IMR-90 (cell line): ENCODE measurements around the gene TELO2. TPM values are rescaled to one million over a fixed set of nuclear protein-coding genes. Genes with fewer than 3 reads are reported as not detected.

Experiments
- ATAC-seq: fragments of 200-7000 bp; cut with Tn5 transposase; 2 replicates; pipeline ENCODE4 v1.9.1; 2020; ENCODE audit warnings: low read depth, mild to moderate bottlenecking, moderate library complexity
- BruUV-seq: library from RNA; stranded (reverse); fragments of 400-500 nt; replicated peaks from 2 replicates; lab custom pipeline; 2021; lab: Mats Ljungman, UMichigan
- CTCF ChIA-PET: fragments of 300-600 bp; formaldehyde crosslinking; extraction: SDS; loops from one replicate; lab custom pipeline; 2021; ENCODE audit warnings: antibody characterized with exemption; lab: Yijun Ruan, JAX
- POLR2A ChIA-PET: fragments of 300-600 bp; sonication (Branson Sonifier 250); formaldehyde crosslinking; loops from one replicate; lab custom pipeline; 2022; ENCODE audit warnings: antibody characterized with exemption; ENCODE audit not compliant: unreplicated experiment; lab: Charles Lee
- DNase-seq: peaks from one replicate; pipeline ENCODE4 v3.0.0; 2013
- H2AFZ ChIP-seq: replicated peaks from 2 replicates; pipeline ENCODE3; 2013; ENCODE audit warnings: low read length, mild to moderate bottlenecking; ENCODE audit not compliant: poor library complexity
- H2AK5ac ChIP-seq: 2 replicates; pipeline ENCODE4 v1.6.1; 2013; ENCODE audit warnings: low read depth, low read length, inconsistent platforms
- H2AK9ac ChIP-seq: replicated peaks from 2 replicates; pipeline ENCODE3; 2013; ENCODE audit warnings: mild to moderate bottlenecking, low read depth, low read length, moderate library complexity; ENCODE audit not compliant: poor library complexity
- H2BK120ac ChIP-seq: 2 replicates; pipeline ENCODE4 v1.6.1; 2013; ENCODE audit warnings: low read depth, low read length, inconsistent platforms
- H2BK15ac ChIP-seq: 3 replicates; pipeline ENCODE4 v1.6.1; 2013; ENCODE audit warnings: low read depth, low read length, inconsistent platforms
- H2BK20ac ChIP-seq: 2 replicates; pipeline ENCODE4 v1.6.1; 2013; ENCODE audit warnings: low read depth, mild to moderate bottlenecking, inconsistent platforms, low read length, moderate library complexity
- H2BK5ac ChIP-seq: 2 replicates; pipeline ENCODE4 v1.6.1; 2013; ENCODE audit warnings: mild to moderate bottlenecking, low read depth, low read length, inconsistent platforms; ENCODE audit not compliant: poor library complexity, severe bottlenecking
- H3K14ac ChIP-seq: replicated peaks from 2 replicates; pipeline ENCODE4 v1.6.1; 2013; ENCODE audit warnings: low read depth, low read length, inconsistent platforms
- H3K18ac ChIP-seq: 2 replicates; pipeline ENCODE4 v1.6.1; 2013; ENCODE audit warnings: low read depth, low read length, control low read depth
- H3K23ac ChIP-seq: 2 replicates; pipeline ENCODE4 v1.6.1; 2013; ENCODE audit warnings: low read depth, low read length, inconsistent platforms
- H3K27ac ChIP-seq: 2 replicates; pipeline ENCODE4 v1.5.1; 2013; ENCODE audit warnings: mild to moderate bottlenecking, control low read depth, low read length; ENCODE audit not compliant: insufficient read depth
- H3K27me3 ChIP-seq: 2 replicates; pipeline ENCODE4 v1.6.1; 2013; ENCODE audit warnings: low read length; ENCODE audit not compliant: control insufficient read depth, insufficient read depth
- H3K36me3 ChIP-seq: 2 replicates; pipeline ENCODE4 v1.6.1; 2013; ENCODE audit warnings: low read length, mixed read lengths; ENCODE audit not compliant: control insufficient read depth, insufficient read depth
- H3K4ac ChIP-seq: 2 replicates; pipeline ENCODE4 v1.6.1; 2013; ENCODE audit warnings: low read depth, low read length, inconsistent platforms
- H3K4me1 ChIP-seq: 2 replicates; pipeline ENCODE4 v1.6.1; 2013; ENCODE audit warnings: low read length, mixed read lengths; ENCODE audit not compliant: control insufficient read depth, insufficient read depth
- H3K4me2 ChIP-seq: 2 replicates; pipeline ENCODE4 v1.6.1; 2013; ENCODE audit warnings: low read depth, mild to moderate bottlenecking, control low read depth, low read length, moderate library complexity
- H3K4me3 ChIP-seq: 2 replicates; pipeline ENCODE4 v1.5.1; 2013; ENCODE audit warnings: low read depth, mild to moderate bottlenecking, control low read depth, low read length, moderate library complexity; ENCODE audit not compliant: insufficient read depth
- H3K56ac ChIP-seq: 2 replicates; pipeline ENCODE4 v1.6.1; 2013; ENCODE audit warnings: low read length, inconsistent platforms; ENCODE audit not compliant: insufficient read depth; ENCODE audit errors: extremely low read depth
- H3K79me1 ChIP-seq, 2 experiments: 2 replicates each; pipeline ENCODE4 v1.6.1; 2013; ENCODE audit warnings: low read length in 2 of 2, inconsistent platforms in 1 of 2, low read depth in 1 of 2
- H3K9ac ChIP-seq: 2 replicates; pipeline ENCODE4 v1.6.1; 2013; ENCODE audit warnings: low read depth, low read length, control low read depth
- H3K9me1 ChIP-seq: 2 replicates; pipeline ENCODE4 v1.6.1; 2013; ENCODE audit warnings: low read length, inconsistent platforms; ENCODE audit not compliant: insufficient read depth
- H3K9me3 ChIP-seq: 2 replicates; pipeline ENCODE4 v1.6.1; 2013; ENCODE audit warnings: low read length; ENCODE audit not compliant: control insufficient read depth, insufficient read depth
- H4K20me1 ChIP-seq: 2 replicates; pipeline ENCODE4 v1.6.1; 2013; ENCODE audit warnings: low read length, inconsistent platforms; ENCODE audit not compliant: insufficient read depth
- H4K5ac ChIP-seq: 2 replicates; pipeline ENCODE4 v1.6.1; 2013; ENCODE audit warnings: mild to moderate bottlenecking, low read depth, low read length, control low read depth
- H4K8ac ChIP-seq, 2 experiments: 2 replicates each; pipeline ENCODE4 v1.6.1; 2013; ENCODE audit warnings: low read depth in 2 of 2, low read length in 2 of 2, control low read depth in 1 of 2, inconsistent platforms in 1 of 2
- H4K91ac ChIP-seq: 2 replicates; pipeline ENCODE4 v1.6.1; 2013; ENCODE audit warnings: low read depth, low read length, inconsistent platforms; ENCODE audit not compliant: insufficient read depth
- BHLHE40 ChIP-seq: fragments of 150-350 bp; IDR thresholded peaks from 2 replicates; pipeline ENCODE4 v1.6.1; 2016; ENCODE audit warnings: mild to moderate bottlenecking, low read depth, low read length
- CEBPB ChIP-seq: IDR thresholded peaks from 2 replicates; pipeline ENCODE4 v1.6.1; 2012; ENCODE audit warnings: low read depth, low read length, improper control_type of control experiment
- CHD1 ChIP-seq: IDR thresholded peaks from 2 replicates; pipeline ENCODE4 v1.6.1; 2012; ENCODE audit warnings: low read depth, low read length, improper control_type of control experiment
- CTCF ChIP-seq: conservative IDR thresholded peaks from 2 replicates; pipeline ENCODE4 v1.5.1; 2012; ENCODE audit warnings: mild to moderate bottlenecking, low read depth, low read length, improper control_type of control experiment
- FOS ChIP-seq: fragments of 150-350 bp; IDR thresholded peaks from 2 replicates; pipeline ENCODE4 v1.6.1; 2016; ENCODE audit warnings: low read depth, low read length
- MAFK ChIP-seq: IDR thresholded peaks from 2 replicates; pipeline ENCODE4 v1.6.1; 2012; ENCODE audit warnings: low read depth, low read length, improper control_type of control experiment
- MAZ ChIP-seq: IDR thresholded peaks from 2 replicates; pipeline ENCODE4 v1.6.1; 2012; ENCODE audit warnings: low read depth, mild to moderate bottlenecking, low read length, improper control_type of control experiment, moderate library complexity, borderline replicate concordance
- MXI1 ChIP-seq: IDR thresholded peaks from 2 replicates; pipeline ENCODE4 v1.6.1; 2012; ENCODE audit warnings: low read depth, mild to moderate bottlenecking, low read length, moderate library complexity, borderline replicate concordance
- NFE2L2 ChIP-seq: fragments of 150-350 bp; IDR thresholded peaks from 2 replicates; pipeline ENCODE4 v1.6.1; 2016; ENCODE audit warnings: low read depth, mild to moderate bottlenecking, low read length
- POLR2A ChIP-seq: IDR thresholded peaks from 2 replicates; pipeline ENCODE4 v1.6.1; 2012; ENCODE audit warnings: mild to moderate bottlenecking, low read depth, low read length
- RAD21 ChIP-seq: IDR thresholded peaks from 2 replicates; pipeline ENCODE4 v1.6.1; 2012; ENCODE audit warnings: low read length, improper control_type of control experiment
- RCOR1 ChIP-seq: IDR thresholded peaks from 2 replicates; pipeline ENCODE4 v1.6.1; 2012; ENCODE audit warnings: mild to moderate bottlenecking, low read length, improper control_type of control experiment; ENCODE audit not compliant: insufficient replicate concordance
- RFX5 ChIP-seq: IDR thresholded peaks from 2 replicates; pipeline ENCODE4 v1.8.0; 2012; ENCODE audit warnings: low read depth, mild to moderate bottlenecking, low read length, moderate library complexity
- SMC3 ChIP-seq: fragments of 150-350 bp; IDR thresholded peaks from 2 replicates; pipeline ENCODE4 v1.6.1; 2016; ENCODE audit warnings: low read depth, mild to moderate bottlenecking, antibody characterized with exemption, low read length, moderate library complexity
- USF2 ChIP-seq: fragments of 150-350 bp; IDR thresholded peaks from 2 replicates; pipeline ENCODE4 v1.6.1; 2017; ENCODE audit warnings: mild to moderate bottlenecking, antibody characterized with exemption, low read length, low read depth
- WGBS, 2 experiments: methylation state at CpG; one replicate each; pipeline versions ENCODE4 v1.1.5 to v1.1.7; 2013; ENCODE audit warnings: missing lambda C conversion rate in 2 of 2; ENCODE audit not compliant: insufficient read length in 1 of 2; ENCODE audit errors: extremely low coverage in 2 of 2; 5-methylcytosine and 5-hydroxymethylcytosine counted together
- dilution Hi-C: fragments of 300-500 bp; cut with HindIII; formaldehyde crosslinking; loops from one replicate; pipeline ENCODE4 v1.14.3; 2018; ENCODE audit warnings: low sequenced_read_pairs; ENCODE audit not compliant: unreplicated experiment
- in situ Hi-C: fragments of 300-500 bp; cut with MboI; formaldehyde crosslinking; loops from 3 replicates; pipeline ENCODE4 v1.14.3; 2019; ENCODE audit warnings: low sequenced_read_pairs, inconsistent platforms, mixed read lengths
- intact Hi-C: fragments of 100-400 bp; cut with micrococcal nuclease; formaldehyde crosslinking; loops from 2 replicates; pipeline ENCODE4 v1.10.0; 2022
- polyA plus RNA-seq, 3 experiments: library from polyadenylated mRNA; depleted of rRNA; stranded (reverse); fragments of >200 nt; gene quantifications; 2 replicates each; pipeline ENCODE4 v1.2.3, GENCODE V29; 2012; ENCODE audit warnings: low replicate concordance in 1 of 3
- total RNA-seq: library from RNA; depleted of rRNA; stranded (reverse); fragments of >200 nt; gene quantifications from 2 replicates; pipeline ENCODE4 v1.2.3, GENCODE V29; 2012

Gene TELO2
- total and polyA plus RNA-seq, 2 of the 4 experiments (the other 2 are of a cell fraction): 6.6 to 26.6 TPM

GRCh38 chr16:1505912-1506311, 12.8 kb downstream of the TELO2 start:
- Histone ChIP-seq H3K36me3 (peaks cover 38% of the 10 kb centered on the region), H2BK120ac (no peak overlapping the region), H4K8ac (no peak overlapping the region), H3K23ac (no peak overlapping the region), H3K4me3 (no peak overlapping the region), H2AK9ac (no peak overlapping the region), H4K91ac (no peak overlapping the region), H3K27ac (no peak overlapping the region), H2AFZ (no peak overlapping the region), H3K56ac (no peak overlapping the region), H3K4me2 (no peak overlapping the region), H3K79me1 (no peaks in the 10 kb centered on the region), H3K14ac (no peak overlapping the region), H3K4me1 (no peaks in the 10 kb centered on the region), H3K9ac (no peak overlapping the region), H2BK5ac (no peak overlapping the region), H2AK5ac (no peak overlapping the region), H3K9me1 (no peaks in the 10 kb centered on the region), H4K20me1 (no peaks in the 10 kb centered on the region; the same call in 1 of the 2 replicates), H3K9me3 (no peaks in the 10 kb centered on the region), H3K4ac (no peak overlapping the region), H2BK20ac (no peak overlapping the region), H4K5ac (no peak overlapping the region), H3K18ac (no peak overlapping the region), H3K27me3 (no peaks in the 10 kb centered on the region), H2BK15ac (no peak overlapping the region)
- CTCF ChIA-PET: no interaction called here
- no peak for DNase-seq
- TF ChIP-seq MAFK (no peak), SMC3 (no peak), CTCF (no peak), POLR2A (no peak), CEBPB (no peak), CHD1 (no peak), RFX5 (no peak), FOS (no peak), NFE2L2 (no peak), MAZ (no peak), USF2 (no peak), BHLHE40 (no peak), RAD21 (no peak), MXI1 (no peak), RCOR1 (no peak)
- no peak for ATAC-seq
- POLR2A ChIA-PET: no interaction called here
- dilution Hi-C loops: no loop called here
- 93% methylated on average over 9 of the region's 22 CpGs; no CpG with 5 or more reads in 1 of the 2 experiments for WGBS, 2 experiments
- intact Hi-C loops: no loop called here
- in situ Hi-C loops: no loop called here
- no TSS peak for BruUV-seq
